ENCODE measurements around the gene CNN3. TPM values are rescaled to one million over a fixed set of nuclear protein-coding genes. Genes with fewer than 3 reads are reported as not detected.

CNN3 gene
- total and polyA plus RNA-seq, 2 of the 4 experiments (the other 2 are of a cell fraction) = 249 to 552 TPM

DNA sequence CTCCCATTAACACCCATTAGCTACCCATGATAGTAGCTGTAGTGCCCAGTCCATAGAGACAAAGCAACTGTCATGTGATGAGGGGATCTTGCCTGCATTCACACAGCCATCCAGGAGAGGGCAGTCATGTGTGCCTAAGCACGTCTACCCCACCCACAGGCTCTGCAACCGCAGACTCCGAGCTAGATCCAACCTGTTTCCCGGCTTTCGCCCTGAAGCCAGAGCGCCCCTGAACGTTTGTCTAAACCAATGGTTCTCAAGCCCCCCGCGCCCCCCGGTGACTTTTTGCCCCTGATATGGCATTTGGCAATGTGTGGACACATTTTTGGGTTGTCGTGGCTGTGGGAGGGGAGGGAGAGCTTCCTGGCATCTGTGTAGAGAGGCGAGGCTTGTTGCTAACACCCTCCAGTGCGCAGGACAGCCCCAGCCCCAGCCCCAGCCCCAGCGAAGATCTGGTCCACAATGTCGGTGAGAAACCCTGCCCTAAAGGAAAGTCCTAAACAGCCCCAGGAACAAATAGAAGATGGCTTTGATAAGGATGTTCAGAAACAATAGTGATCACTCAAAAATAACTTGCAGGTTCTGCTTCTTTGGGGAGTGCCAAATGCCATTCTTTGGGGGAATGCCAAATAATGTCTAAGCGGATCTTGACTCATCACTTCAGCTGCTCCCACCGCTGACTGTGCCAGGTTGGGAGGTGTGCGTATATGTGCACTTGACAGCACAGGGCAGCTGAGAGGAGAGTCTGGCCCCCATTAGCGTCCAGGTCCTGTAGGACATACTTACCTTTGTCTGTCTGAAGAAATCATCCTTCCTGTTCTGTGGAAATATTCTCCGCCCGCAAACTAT lies 72.2 kb downstream of the CNN3 start (continued):
- TF ChIP-seq POLR2A (IDR thresholded peaks at IDR 0.05; ENCODE audit: low read depth, low read length) = peak; percentile 54; the same call in 1 of the 2 replicates
- TF ChIP-seq CHD1 (IDR thresholded peaks at IDR 0.05; ENCODE audit: low read depth, low read length) = peak; percentile 52; the same call in 1 of the 2 replicates

DNA sequence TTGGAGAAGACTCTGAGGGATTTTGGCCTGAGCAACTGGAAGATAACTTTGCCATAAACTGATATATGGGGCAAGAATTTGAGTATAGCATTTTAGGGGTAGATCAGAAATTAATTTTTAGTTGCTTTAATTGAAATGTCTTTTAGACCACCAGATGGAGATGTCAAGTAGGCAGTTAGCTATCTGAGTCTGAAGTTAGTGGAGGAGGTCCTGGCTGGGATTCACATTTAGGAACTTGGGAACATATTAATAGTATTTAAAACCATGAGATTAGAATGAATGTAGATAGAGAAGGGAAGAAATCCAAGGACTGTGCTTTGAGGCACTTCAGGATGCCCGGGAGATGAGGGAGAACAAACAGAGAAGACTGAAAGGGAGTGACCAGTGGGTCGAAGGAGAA lies 74.1 kb downstream of the CNN3 start:
- H3K4me2 ChIP-seq (ENCODE audit: low read depth, low read length) = no peak overlapping the region
- H3K9me1 ChIP-seq (ENCODE audit: insufficient read depth, low read length) = peaks cover 5% of the 10 kb centered on the region
- H2BK20ac ChIP-seq (ENCODE audit: low read depth, low read length) = no peak overlapping the region
- BruUV-seq (replicated peaks) = no TSS peak
- in situ Hi-C loops (cut with MboI; ENCODE audit: low sequenced_read_pairs) = loop anchor here (5.0 kb wide), 1 partner anchor 190 kb away; no protein-coding TSS in a partner anchor
- no peak overlapping the region for H3K4me3 ChIP-seq (ENCODE audit: insufficient read depth, low read depth, low read length)
- ChIA-PET POLR2A (ENCODE audit: unreplicated experiment) (no interaction called here), CTCF (interaction anchor here (3.5 kb wide), 1 partner anchor 191 kb away, joined by 28 read pairs; no protein-coding TSS in a partner anchor)
- H3K18ac ChIP-seq (ENCODE audit: low read depth, low read length) = no peak overlapping the region
- H4K20me1 ChIP-seq (ENCODE audit: insufficient read depth, low read length) = no peaks in the 10 kb centered on the region; the same call in 1 of the 2 replicates
- H3K14ac ChIP-seq (replicated peaks; ENCODE audit: low read depth, low read length) = no peak overlapping the region
- H4K91ac ChIP-seq (ENCODE audit: insufficient read depth, low read depth, low read length) = no peak overlapping the region
- H3K9me3 ChIP-seq (ENCODE audit: control insufficient read depth, insufficient read depth, low read length) = no peaks in the 10 kb centered on the region
- no peak overlapping the region; the same call in 1 of the 2 replicates for H3K4ac ChIP-seq (ENCODE audit: low read depth, low read length)
- H3K79me1 ChIP-seq (ENCODE audit: low read depth in 1 of 2, low read length in 2 of 2) = peaks cover 0 to 11% of the 10 kb centered on the region in 2 experiments; a peak in 2 of 4 replicates
- H4K5ac ChIP-seq (ENCODE audit: low read depth, low read length) = no peak overlapping the region
- H4K8ac ChIP-seq (ENCODE audit: low read depth in 2 of 2, low read length in 2 of 2) = no peak overlapping the region
- no peak overlapping the region for H2BK5ac ChIP-seq (ENCODE audit: low read depth, low read length, poor library complexity, severe bottlenecking)
- no peak overlapping the region for H2AFZ ChIP-seq (replicated peaks; ENCODE audit: low read length, poor library complexity)
- DNase-seq (peak; percentile 27), ATAC-seq (ENCODE audit: low read depth) (no peak)
- peaks cover 5% of the 10 kb centered on the region for H3K4me1 ChIP-seq (ENCODE audit: control insufficient read depth, insufficient read depth, low read length)
- H2BK120ac ChIP-seq (ENCODE audit: low read depth, low read length) = no peak overlapping the region; the same call in 1 of the 2 replicates
- no peak overlapping the region for H3K9ac ChIP-seq (ENCODE audit: low read depth, low read length)
- WGBS, 2 experiments (ENCODE audit: extremely low coverage in 2 of 2, insufficient read length in 1 of 2) = 75% methylated on average over 2 of the region's 2 CpGs; no CpG with 5 or more reads in 1 of the 2 experiments
- TF ChIP-seq NFE2L2 (IDR thresholded peaks at IDR 0.05; ENCODE audit: low read depth, low read length) (no peak), MAFK (IDR thresholded peaks at IDR 0.05; ENCODE audit: low read depth, low read length) (no peak), RAD21 (IDR thresholded peaks at IDR 0.05; ENCODE audit: low read length) (peak; percentile 22), SMC3 (IDR thresholded peaks at IDR 0.05; ENCODE audit: low read depth, low read length) (peak; percentile 30; the same call in 1 of the 2 replicates)
- TF ChIP-seq, protein P1, sequence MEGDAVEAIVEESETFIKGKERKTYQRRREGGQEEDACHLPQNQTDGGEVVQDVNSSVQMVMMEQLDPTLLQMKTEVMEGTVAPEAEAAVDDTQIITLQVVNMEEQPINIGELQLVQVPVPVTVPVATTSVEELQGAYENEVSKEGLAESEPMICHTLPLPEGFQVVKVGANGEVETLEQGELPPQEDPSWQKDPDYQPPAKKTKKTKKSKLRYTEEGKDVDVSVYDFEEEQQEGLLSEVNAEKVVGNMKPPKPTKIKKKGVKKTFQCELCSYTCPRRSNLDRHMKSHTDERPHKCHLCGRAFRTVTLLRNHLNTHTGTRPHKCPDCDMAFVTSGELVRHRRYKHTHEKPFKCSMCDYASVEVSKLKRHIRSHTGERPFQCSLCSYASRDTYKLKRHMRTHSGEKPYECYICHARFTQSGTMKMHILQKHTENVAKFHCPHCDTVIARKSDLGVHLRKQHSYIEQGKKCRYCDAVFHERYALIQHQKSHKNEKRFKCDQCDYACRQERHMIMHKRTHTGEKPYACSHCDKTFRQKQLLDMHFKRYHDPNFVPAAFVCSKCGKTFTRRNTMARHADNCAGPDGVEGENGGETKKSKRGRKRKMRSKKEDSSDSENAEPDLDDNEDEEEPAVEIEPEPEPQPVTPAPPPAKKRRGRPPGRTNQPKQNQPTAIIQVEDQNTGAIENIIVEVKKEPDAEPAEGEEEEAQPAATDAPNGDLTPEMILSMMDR (conservative IDR thresholded peaks at IDR 0.05; ENCODE audit: low read depth, low read length) = peak; percentile 15; the same call in 1 of the 2 replicates
- H2AK9ac ChIP-seq (replicated peaks; ENCODE audit: low read depth, low read length, poor library complexity) = no peak overlapping the region
- H3K56ac ChIP-seq (ENCODE audit: extremely low read depth, insufficient read depth, low read length) = no peak overlapping the region
- intact Hi-C loops (cut with micrococcal nuclease) = loop anchor here (5.0 kb wide), 1 partner anchor 45 kb away; no protein-coding TSS in a partner anchor
- H3K27me3 ChIP-seq (ENCODE audit: control insufficient read depth, insufficient read depth, low read length) = no peaks in the 10 kb centered on the region
- H2BK15ac ChIP-seq (ENCODE audit: low read depth, low read length) = no peak overlapping the region
- H3K23ac ChIP-seq (ENCODE audit: low read depth, low read length) = no peak overlapping the region
- H3K27ac ChIP-seq (ENCODE audit: insufficient read depth, low read length) = no peak overlapping the region
- no peaks in the 10 kb centered on the region for H3K36me3 ChIP-seq (ENCODE audit: control insufficient read depth, insufficient read depth, low read length)
- H2AK5ac ChIP-seq (ENCODE audit: low read depth, low read length) = no peak overlapping the region
- dilution Hi-C loops (cut with HindIII; ENCODE audit: low sequenced_read_pairs, unreplicated experiment) = no loop called here

Measured in IMR-90 (cell line).